ENCODE data around the gene PXK. TPM values are rescaled to one million over a fixed set of nuclear protein-coding genes. Genes with fewer than 3 reads are reported as not detected.
A peak's percentile ranks its signal among the peaks of the same experiment; 100 is the strongest.
"Not testable (repeated sequence)": the region's sequence is repeated elsewhere in the genome, so short reads cannot be mapped to it uniquely, and the experiment has no call there.

PXK gene
- total RNA-seq, 1 experiment from 2014 or later: 15.2 TPM

DNA sequence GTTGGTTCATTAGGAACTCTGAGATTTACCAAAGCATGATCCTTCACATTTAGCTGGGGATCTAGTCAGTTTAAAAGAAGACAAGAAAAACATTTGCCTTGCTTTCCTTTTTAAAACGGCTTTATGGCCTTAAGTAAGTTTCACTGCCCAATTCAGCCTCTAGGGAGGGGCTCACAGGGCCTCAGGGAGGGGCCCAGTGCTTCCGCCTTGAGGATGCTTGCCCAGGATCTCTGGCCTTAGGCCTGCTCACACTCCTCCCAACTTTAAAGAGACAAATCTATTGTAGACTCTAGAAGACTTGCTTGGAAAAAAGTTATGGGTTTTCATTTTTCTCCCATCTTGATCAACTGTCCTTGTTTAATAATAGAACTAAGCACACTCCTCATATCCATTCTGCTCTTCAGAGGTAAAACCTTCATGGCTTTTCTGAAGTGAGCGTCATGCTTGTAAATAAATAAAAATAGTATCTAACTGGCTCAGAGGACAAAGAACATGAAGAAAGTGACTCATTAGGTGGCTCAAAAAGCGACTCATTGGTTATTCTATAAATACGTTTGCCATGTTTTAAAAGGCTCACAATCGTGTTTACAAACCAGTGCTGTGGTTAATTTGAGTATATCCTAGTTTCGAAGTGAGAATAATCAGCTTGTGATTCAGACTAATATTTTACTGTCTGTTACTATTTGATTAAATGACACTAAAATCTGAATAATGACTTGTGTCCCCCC, 87.3 kb downstream of the PXK start:
- DNase-seq (ENCODE audit: low spot score): peak; percentile 25

DNA sequence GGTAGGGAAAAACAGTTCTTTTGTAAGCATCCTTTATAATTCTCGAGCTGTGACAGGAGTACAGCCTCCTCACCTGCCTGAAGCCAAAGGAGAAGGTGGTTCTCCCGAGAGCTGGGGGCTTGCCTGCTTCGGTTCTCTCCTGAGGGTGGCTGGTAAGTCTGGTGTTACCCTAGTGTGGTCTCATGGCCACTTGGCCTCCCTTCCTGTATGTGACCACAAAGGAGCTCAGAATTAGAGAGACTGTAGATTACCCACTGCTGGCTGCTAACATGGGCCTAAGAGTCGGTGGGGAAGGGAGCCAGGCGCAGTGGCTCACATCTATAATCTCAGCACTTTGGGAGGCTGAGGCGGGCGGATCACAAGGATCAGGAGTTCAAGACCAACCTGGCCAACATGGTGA, 88.3 kb downstream of the PXK start:
- no peak for DNase-seq (ENCODE audit: low spot score)

DNA sequence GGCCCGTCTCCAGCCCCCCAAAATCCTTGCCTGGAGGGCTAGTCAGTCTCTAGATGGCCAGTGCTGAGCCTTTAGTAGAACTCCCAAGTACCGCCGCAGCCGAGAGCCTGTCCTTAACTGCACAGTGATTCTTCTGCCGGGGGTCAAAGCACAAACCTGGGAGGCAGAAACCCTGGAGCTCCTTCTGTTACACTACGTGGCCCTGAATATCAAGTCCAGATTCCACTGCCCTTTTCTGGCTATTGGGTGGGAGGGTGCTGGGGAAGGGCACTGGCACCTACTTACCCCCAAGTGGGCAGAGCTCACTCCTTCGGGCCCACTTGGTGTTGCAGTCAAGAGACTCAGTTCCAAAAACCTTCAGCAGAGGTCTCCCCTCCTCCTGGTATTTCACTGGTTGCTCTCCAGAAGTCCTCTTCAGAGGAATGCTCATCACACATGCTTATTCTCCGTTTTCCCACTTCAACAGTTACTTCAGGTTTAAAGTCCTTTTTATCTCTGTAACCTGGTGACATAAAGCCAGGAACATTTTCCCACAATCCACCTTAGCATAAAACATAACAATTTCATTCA, 90.1 kb downstream of the PXK start:
- DNase-seq (ENCODE audit: low spot score): peak; percentile 18

DNA sequence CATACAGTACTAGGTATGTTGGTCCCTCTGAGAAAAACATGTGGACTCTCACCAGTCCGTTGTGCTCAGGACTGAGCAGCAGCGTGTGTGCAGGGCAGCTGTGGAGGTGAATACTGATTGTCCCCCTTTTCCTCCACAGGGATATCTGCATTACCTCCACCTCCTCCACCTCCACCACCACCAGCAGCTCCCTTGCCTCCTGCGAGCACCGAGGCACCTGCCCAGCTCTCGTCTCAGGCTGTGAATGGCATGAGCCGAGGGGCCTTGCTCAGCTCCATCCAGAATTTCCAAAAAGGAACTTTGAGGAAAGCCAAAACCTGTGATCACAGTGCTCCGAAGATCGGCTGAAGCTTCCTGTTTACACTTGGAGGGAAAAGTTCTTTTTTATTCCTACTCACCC, 91.9 kb downstream of the PXK start:
- no peak for DNase-seq (ENCODE audit: low spot score)

DNA sequence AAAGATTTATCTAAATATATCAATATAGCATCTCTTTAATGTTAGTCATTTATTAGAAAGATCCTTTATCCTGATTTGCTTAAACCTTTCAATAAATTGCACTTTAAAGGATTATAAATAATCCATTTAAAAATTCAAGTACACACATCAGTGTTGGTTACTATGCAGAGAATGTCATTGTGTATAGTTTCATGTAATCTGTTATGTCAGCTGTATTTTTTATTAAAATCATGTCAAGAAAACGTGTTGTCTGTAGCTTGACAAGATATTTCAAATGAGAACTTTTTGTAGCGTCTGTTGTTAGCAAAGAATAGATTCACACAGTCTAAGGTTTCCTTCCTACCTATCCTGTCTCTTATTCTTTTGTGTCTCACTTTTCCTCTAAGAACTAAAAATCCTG, 93.1 kb downstream of the PXK start:
- DNase-seq (ENCODE audit: low spot score): no peak

DNA sequence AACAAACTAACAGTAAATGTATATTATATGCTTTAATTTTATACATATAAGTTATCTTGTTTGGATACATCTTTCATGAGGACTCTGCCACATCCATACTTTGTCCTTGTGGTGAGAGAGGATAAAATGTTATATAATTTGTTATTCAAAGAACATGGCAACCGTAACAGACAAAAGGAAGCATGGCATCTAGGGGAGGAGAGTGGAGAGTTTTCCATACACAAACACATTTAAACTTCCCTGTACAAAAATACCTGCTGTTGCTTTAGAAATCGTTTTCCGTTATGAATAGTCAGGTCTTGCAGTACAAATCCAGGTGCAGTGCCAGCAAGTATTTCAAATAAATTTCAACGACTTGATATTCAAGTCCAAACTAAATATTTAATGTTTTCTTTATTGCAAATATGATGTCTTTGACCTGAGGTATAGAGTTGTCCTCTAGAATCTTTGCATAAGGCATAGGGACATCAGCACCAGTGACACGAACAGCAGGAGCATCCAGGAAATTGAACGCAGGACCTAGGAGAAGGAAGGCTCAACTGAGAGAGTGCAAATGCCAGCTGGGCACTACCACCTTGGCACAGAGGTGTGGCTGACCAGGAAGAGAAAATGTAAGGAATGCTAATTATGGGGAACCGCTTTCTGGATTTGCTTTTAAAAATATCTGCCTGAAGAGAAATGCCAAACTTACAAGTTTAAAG, 95.1 kb downstream of the PXK start:
- DNase-seq (ENCODE audit: low spot score): no peak

DNA sequence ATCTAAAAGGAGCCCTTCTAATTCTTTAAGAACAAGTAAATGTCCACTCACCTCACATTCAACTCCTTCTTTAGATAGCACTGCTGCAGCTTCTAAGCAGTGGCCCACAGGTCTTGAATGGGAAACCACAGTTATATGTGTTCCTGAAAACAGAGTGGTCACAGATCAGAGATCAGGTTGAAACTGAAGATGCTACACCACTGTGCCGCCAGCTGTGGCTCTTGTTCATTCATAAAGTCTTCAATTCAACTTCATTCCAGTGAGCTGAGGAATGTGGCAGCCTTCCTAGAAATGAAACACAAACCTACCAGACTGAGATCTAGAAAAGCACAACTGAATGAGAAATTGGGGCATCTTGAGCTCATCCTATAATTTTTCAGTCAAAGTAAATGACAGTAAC, 97.0 kb downstream of the PXK start:
- DNase-seq (ENCODE audit: low spot score): no peak

DNA sequence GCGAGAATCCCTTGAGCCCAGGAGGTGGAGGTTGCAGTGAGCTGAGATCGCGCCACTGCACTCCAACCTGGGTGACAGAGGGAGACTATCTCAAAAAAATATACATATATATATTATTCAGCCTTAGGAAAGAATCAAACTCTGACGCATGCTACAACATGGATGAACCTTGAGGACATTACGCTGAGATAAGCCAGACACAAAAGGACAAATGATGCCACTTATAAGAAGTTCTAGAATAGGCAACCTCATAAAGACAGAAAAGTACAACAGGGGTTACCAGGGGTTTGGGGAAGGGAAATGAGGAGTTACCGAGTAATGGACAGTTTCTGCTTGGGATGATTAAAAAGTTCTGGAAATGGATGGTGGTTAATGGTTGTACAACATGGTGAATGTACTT, 100.2 kb downstream of the PXK start:
- DNase-seq (ENCODE audit: low spot score): no peak

DNA sequence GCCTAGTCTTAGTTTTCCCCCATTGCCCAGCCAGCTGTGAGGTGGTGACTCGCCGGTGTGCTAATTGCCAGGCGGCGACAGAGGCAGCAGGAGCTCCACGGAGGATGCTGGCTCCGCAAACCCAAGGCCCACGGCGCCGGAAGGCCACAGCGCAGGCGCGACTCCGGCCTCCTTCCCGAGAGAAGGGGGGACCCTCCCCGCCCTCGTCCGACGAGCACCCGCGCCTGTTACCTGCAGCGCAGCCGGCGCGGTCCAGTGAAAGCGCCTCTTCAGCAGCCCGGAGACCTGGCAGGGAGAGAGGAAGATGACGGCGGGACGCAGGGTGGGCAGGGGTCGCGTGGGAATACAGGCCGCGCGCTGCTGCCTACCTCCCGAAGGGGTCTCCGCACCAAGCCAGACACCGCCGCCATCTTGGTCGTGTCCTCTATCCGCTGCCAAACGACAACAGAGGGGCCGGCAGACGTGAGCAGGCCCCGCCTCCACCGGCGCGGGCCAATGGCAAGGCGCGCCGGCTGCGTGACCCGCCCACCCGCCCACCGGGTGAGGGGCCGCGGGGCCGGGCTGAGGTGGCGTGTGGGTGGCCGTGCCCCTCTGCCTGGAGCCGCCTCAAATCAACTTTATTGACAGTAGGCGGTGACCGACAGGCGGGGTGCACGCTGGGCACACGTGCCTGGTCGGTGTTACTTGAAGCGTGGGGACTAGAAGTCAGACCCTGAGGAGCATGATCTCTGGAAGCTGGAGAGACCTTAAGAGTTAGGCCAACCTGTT, 100.9 kb downstream of the PXK start, which contains the start of gene PDHB:
PDHB (minus strand) TSS at position 433 of the 768 bp plus-strand sequence; CDS start at position 410, 23 bp downstream.
- DNase-seq (ENCODE audit: low spot score): peak; percentile 76

DNA sequence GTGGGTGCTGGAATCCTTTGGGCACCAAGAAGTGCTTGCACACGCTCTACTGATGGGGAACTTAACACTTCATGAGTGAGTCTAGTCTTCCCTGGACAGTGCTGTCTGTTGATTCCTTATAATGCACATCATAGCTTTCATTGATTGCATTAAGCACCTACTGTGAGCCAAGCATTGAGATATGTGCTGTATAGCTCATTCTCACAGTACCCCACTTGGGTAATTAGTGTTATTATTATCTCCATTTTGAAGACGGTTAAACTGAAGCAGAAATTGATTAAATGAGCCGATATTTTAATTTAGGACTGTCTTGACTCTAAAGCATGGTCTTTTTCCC, 101.4 kb downstream of the PXK start:
- DNase-seq (ENCODE audit: low spot score): no peak

DNA sequence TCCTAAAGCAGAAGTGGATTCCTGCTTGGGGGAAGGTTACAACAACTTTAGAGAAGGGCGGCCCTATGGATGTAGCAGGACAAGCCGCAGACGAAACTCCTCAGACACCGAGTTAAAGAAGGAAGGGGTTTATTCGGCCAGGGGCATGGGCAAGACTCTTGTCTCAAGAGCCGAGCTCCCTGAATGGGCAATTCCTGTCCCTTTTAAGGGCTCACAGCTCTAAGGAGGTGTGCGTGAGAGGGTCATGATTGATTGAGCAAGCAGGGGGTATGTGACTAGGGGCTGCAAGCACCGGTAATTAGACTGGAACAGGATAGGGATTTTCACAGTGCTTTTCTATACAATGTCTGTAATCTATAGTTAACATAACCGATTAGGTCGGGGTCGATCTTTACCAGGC, 101.8 kb downstream of the PXK start:
- no peak for DNase-seq (ENCODE audit: low spot score)

DNA sequence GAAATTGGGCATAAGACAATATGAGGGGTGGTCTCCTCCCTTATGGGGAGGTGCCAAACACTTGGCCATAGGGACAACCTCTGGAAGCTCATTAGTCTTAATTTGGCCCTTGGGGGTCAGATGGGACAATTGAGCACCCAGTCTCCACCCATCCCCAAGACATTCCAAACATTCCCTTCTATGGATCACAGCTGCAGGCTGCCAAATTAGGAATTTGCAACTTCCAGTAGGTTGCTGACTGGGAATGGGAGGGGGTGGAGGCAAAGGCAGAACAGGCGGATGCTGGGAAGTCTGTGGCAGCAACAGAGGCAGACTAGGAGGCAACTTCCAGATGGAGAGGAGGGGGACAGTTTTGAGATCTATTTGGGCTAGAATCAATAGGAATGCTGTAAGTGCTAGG, 102.3 kb downstream of the PXK start:
- peak; percentile 77 for DNase-seq (ENCODE audit: low spot score)

DNA sequence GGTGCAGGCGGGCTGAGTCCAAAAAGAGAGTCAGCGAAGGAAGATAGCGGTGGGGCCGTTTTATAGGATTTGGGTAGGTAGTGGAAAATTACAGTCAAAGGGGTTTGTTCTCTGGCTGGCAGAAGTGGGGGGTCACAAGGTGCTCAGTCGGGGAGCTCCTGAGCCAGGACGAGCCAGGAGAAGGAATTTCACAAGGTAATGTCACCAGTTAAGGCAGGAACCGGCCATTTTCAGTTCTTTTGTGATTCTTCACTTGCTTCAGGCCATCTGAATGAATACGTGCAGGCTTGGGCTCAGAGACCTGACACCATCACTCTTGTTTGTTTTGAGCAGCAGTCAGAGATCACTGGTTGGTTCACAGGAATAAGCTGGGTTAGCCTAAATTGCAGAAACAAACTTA, 104.6 kb downstream of the PXK start:
- DNase-seq (ENCODE audit: low spot score): not testable (repeated sequence)

DNA sequence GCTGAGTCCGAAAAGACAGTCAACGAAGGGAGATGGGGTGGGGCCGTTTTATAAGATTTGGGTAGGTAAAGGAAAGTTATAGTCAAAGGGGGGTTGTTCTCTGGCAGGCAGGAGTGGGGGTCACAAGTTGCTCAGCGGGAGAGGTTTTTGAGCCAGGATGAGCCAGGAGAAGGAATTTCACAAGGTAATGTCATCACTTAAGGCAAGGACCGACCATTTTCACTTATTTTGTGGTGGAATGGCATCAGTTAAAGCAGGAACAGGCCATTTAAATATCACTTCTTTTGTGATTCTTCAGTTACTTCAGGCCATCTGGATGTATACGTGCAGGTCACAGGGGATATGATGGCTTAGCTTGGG, 108.3 kb downstream of the PXK start:
- DNase-seq (ENCODE audit: low spot score): not testable (repeated sequence)

DNA sequence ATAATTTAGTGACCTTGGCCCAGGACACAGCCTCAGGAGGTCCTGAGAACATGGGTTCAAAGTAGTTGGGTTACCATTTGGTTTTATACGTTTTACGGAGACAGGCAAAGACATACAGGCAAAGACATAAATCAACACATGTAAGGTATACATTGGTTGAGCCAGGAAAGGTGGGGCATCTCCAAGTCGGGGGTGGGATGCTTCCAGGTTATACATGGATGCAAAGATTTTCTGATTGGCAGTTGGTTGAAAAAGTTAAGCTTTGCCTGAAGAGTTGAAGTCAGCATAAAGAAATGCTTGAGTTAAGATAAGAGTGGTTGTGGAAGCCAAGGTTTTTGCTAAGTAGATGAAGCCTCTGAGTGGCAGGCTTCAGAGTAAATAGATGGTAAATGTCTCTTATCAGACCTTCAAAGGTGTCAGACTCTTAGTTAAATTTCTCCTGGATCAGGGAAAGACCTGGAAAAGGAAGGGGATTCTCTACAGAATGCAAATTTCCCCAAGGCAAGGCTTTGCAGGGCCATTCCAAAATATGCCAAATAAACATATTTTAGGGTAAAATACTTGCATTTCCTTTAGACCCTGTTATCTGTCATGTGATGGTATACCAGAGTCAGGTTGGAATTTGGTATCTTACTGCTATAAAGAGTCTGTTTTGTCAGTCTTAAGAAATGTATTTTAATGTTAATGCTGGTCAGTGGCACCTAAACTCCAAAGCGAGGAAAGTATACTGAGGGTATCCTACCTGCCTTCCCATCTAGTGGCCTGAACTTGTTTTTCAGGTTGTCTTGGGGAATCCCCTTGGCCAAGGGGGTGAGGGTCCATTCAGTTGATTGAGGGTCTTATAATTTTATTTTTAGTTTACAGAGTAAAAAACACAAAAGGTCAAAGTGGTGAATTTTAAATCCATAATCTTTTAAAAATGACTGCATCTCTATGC, 109.1 kb downstream of the PXK start:
- no peak for DNase-seq (ENCODE audit: low spot score)

DNA sequence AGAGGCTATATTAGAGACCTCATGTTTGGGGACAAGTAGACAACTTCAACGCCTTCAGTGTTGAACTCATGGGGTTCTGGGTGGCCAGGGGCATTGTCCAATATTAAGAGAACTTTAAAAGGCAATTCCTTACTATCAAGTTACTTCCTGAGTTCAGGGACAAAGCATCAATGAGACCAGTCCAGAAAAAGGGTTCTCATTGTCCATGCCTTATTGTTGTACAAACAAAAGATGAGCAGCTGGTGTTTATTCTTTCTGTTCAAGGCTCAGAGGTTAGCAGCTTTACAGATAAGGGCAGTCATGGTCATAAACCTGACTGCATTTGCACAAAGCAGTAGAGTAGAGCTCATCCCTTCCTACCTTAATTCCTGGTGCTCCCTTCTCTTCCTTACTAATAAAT, 119.5 kb downstream of the PXK start:
- no peak for DNase-seq (ENCODE audit: low spot score)

DNA sequence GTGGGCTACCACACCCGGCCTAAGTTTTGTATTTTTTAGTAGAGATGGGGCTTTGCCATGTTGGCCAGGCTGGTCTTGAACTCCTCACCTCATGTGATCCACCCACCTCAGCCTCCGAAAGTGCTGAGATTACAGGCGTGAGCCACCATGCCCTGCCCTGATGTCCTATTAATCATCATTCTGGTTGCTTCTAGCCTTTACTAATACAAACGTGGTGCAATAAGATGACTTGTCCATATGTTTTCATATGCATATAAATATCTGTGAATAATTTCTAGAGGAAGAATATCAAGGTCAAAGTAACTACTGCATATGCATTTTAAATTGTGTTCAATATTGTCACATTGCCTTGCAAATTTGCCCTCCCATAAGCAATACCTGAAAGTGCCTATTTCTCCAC, 126.5 kb downstream of the PXK start:
- DNase-seq (ENCODE audit: low spot score): no peak

DNA sequence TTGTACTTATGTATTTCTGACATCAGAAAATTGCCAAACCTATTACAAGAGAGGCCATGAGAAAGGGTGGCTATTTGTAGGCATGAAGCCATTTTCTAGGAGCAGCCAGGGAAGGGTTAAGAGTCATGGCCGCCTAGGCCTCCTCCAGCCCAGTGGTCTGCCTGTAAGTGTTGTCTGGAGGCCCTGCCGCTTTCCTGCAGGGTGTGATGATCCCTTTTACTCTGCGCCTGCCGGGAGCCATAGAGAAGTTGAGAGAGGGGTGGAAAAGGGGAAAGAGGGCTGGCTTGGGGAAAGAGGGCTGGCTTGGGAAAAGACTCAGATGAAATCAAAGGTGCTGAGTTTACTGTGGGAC, 130.1 kb downstream of the PXK start:
- DNase-seq (ENCODE audit: low spot score): no peak

DNA sequence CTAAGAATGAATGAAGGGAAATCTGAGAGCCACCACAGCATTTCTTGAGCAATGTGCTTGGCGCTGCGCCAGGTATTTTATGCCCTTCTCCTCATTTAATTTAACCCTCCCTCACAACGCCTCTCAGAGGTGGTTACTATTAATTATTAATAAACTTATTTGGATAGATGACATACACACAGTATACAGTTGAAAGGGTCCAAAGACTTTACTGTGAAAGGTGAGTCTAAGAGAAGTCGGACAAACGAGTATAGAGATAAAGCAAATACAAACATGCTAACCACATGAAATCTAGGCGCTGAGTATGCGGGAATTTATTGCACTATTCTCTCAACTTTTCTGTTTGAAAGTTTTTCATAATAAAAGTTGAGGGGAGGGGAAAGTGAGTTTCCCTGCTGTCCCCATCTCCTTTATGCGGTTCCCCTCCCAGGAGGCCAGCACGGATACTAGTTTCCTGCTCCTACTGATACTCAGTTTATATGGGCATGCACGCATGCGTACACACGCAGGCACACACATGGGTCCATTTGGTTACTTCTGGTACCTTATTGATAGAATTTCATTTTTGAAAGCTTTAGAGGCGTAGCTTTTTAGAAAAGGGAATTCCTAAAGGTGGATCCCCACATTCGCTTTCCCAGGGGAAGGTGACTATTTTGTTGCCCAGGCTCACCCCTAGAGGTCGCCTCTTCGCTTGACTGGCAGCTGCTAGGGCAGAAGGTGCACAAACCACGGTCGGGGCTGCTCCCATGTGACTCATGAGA, 130.7 kb downstream of the PXK start:
- DNase-seq (ENCODE audit: low spot score): peak; percentile 80

DNA sequence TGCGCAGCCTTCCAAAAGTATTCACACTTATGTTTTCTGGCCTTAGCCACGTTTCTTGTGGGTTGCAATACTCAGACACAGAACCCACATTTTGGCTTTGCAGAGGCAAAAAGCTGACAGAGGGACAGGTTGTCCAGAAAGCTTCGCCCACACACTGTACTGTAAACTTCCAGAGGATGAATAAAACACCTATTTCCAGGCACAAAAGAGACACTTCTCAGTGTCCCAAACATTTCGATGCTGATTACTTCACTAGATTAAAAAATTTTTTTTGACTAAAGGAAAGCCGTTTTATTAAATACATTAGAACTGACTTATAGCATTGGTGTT, 131.2 kb downstream of the PXK start:
- no peak for DNase-seq (ENCODE audit: low spot score)

DNA sequence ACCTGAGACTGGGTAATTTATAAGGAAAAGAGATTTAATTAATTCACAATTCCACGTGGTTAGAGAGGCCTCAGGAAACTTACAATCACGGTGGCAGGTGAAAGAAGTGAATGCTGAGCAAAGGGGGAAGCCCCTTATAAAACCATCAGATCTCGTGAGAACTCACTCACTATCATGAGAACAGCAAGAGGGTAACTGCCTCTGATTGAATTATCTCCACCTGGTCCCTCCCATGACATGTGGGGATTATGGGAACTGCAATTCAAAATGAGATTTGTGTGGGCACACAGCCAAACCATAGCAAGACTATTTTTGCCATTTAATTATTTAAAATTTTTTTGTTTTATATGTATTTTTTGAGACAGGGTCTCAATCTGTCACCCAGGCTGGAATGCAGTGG, 132.2 kb downstream of the PXK start:
- DNase-seq (ENCODE audit: low spot score): no peak

All from A172 (cell line).